ENCODE measurements around the gene SLC44A5. TPM values are rescaled to one million over a fixed set of nuclear protein-coding genes. Genes with fewer than 3 reads are reported as not detected.

SLC44A5 gene
- total RNA-seq, 1 experiment from 2014 or later = 2.4 TPM

DNA sequence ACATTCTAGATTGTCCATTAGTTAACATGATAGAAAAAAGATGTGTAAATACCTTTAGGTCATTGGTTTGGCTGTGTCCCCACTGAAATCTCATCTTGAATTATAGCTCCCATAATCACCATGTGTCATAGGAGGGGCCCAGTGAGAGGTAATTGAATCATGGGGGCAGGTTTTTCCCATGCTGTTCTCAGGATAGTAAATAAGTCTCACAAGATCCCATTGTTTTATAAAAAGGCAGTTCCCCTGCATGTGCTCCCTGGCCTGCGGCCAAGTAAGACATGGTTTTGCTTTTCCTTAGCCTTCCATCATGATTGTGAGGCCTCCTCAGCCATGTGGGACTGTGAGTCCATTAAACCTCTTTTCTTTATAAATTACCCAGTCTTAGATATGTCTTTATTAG, 32.5 kb upstream of the SLC44A5 start:
- H3K4me3 Mint-ChIP-seq = no peak overlapping the region
- no peak overlapping the region for H2AK5ac ChIP-seq (ENCODE audit: insufficient read length, low read length)
- H3K9me3 Mint-ChIP-seq = peaks cover 19 to 20% of the 10 kb centered on the region in 2 experiments
- H3K79me1 ChIP-seq (ENCODE audit: insufficient read depth, low read depth, low read length, poor library complexity, severe bottlenecking) = no peaks in the 10 kb centered on the region
- TF ChIP-seq, protein P1, sequence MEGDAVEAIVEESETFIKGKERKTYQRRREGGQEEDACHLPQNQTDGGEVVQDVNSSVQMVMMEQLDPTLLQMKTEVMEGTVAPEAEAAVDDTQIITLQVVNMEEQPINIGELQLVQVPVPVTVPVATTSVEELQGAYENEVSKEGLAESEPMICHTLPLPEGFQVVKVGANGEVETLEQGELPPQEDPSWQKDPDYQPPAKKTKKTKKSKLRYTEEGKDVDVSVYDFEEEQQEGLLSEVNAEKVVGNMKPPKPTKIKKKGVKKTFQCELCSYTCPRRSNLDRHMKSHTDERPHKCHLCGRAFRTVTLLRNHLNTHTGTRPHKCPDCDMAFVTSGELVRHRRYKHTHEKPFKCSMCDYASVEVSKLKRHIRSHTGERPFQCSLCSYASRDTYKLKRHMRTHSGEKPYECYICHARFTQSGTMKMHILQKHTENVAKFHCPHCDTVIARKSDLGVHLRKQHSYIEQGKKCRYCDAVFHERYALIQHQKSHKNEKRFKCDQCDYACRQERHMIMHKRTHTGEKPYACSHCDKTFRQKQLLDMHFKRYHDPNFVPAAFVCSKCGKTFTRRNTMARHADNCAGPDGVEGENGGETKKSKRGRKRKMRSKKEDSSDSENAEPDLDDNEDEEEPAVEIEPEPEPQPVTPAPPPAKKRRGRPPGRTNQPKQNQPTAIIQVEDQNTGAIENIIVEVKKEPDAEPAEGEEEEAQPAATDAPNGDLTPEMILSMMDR (conservative IDR thresholded peaks at IDR 0.05) = no peak
- H3K4me1 ChIP-seq (ENCODE audit: insufficient read depth, low read length) = no peaks in the 10 kb centered on the region
- no peak overlapping the region for H4K5ac ChIP-seq (ENCODE audit: insufficient read length, low read depth, low read length)
- no peak overlapping the region for H3K18ac ChIP-seq (ENCODE audit: insufficient read length, low read depth, low read length)
- H2BK120ac ChIP-seq (ENCODE audit: low read depth, low read length, poor library complexity, severe bottlenecking) = no peak overlapping the region
- no peak overlapping the region for H3K4me2 ChIP-seq (ENCODE audit: insufficient read depth, insufficient read length, low read length)
- no peak overlapping the region for H3K9ac ChIP-seq (ENCODE audit: extremely low read depth, insufficient read length, low read length)
- no peak overlapping the region for H3T11ph ChIP-seq (ENCODE audit: low read length)
- no peaks in the 10 kb centered on the region for H4K20me1 ChIP-seq (ENCODE audit: control insufficient read depth, insufficient read depth, insufficient read length)
- peaks cover 7 to 21% (median 18%) of the 10 kb centered on the region in 3 experiments; a peak in 6 of 7 replicates for H3K36me3 Mint-ChIP-seq (ENCODE audit: insufficient read depth in 1 of 3, low read depth in 3 of 3)
- H3K23ac ChIP-seq (ENCODE audit: insufficient read length, low read depth, low read length) = no peak overlapping the region
- H2BK15ac ChIP-seq (ENCODE audit: low read depth, low read length) = no peak overlapping the region
- H3K56ac ChIP-seq (ENCODE audit: insufficient read length, low read depth, low read length) = no peak overlapping the region
- no peaks in the 10 kb centered on the region for H3K27me3 Mint-ChIP-seq (ENCODE audit: low read depth)
- H2AFZ ChIP-seq (ENCODE audit: low read length) = no peak overlapping the region
- no peaks in the 10 kb centered on the region for H3K4me1 Mint-ChIP-seq
- H3K14ac ChIP-seq (ENCODE audit: insufficient read depth, low read length) = no peak overlapping the region
- H2BK12ac ChIP-seq (ENCODE audit: insufficient read length, low read depth, low read length) = no peak overlapping the region
- no peak overlapping the region for H3K27ac Mint-ChIP-seq
- H4K8ac ChIP-seq (replicated peaks; ENCODE audit: insufficient read length, low read depth, low read length) = no peak overlapping the region
- no peaks in the 10 kb centered on the region for H3K27me3 ChIP-seq (ENCODE audit: insufficient read depth, low read length)
- H3K23me2 ChIP-seq (ENCODE audit: insufficient read length, low read depth, low read length, poor library complexity, severe bottlenecking) = no peaks in the 10 kb centered on the region
- H3K27ac ChIP-seq (ENCODE audit: insufficient read length, low read depth, low read length) = no peak overlapping the region
- no CpG with 5 or more reads among the region's 1 CpG for WGBS (ENCODE audit: extremely low coverage, insufficient read length, low lambda C conversion rate)
- no peak overlapping the region for H2BK5ac ChIP-seq (ENCODE audit: insufficient read length, low read length)
- H4K91ac ChIP-seq (ENCODE audit: insufficient read length, low read depth, low read length) = no peak overlapping the region
- no peak overlapping the region for H2BK20ac ChIP-seq (ENCODE audit: low read depth, low read length, poor library complexity, severe bottlenecking)
- no peak overlapping the region for H3K4ac ChIP-seq (ENCODE audit: low read depth, low read length)
- H3K79me2 ChIP-seq (ENCODE audit: insufficient read depth, low read length) = no peaks in the 10 kb centered on the region
- no peaks in the 10 kb centered on the region for H3K9me3 ChIP-seq (ENCODE audit: control insufficient read depth, low read depth, low read length)
- DNase-seq = no peak
